Activated CD4-positive, CD25-positive, alpha-beta regulatory T cell treated with anti-CD3 and anti-CD28 coated beads, Interleukin-2, amount 50 U/mL, for 72 hours (primary cell): ENCODE data around the gene MSI1.

ENCODE experiments used
- DNase-seq: peaks from one replicate; pipeline ENCODE4 v3.0.0; 2021

MSI1 gene

GRCh38 chr12:120368789-120369602, at the start of gene MSI1:
TSS of gene MSI1 (minus strand) at chr12:120369164. CDS start at chr12:120369091, 73 bp downstream.
- DNase-seq: no peak

- no peak for DNase-seq
Measured at GRCh38 chr12:120417917-120418580, 49.1 kb upstream of the MSI1 start.

GRCh38 chr12:120416490-120417216, 47.7 kb upstream of the MSI1 start:
- no peak for DNase-seq

GRCh38 chr12:120413901-120414695, 45.1 kb upstream of the MSI1 start:
- DNase-seq: no peak

- no peak for DNase-seq
Measured at GRCh38 chr12:120412421-120412820, 43.5 kb upstream of the MSI1 start.

- DNase-seq: no peak
Measured at GRCh38 chr12:120408771-120409170, 39.8 kb upstream of the MSI1 start.

GRCh38 chr12:120406553-120406952, 37.6 kb upstream of the MSI1 start:
- no peak for DNase-seq

- no peak for DNase-seq
Measured at GRCh38 chr12:120406069-120406468, 37.1 kb upstream of the MSI1 start.

- no peak for DNase-seq
Measured at GRCh38 chr12:120404271-120404670, 35.3 kb upstream of the MSI1 start.

- DNase-seq: no peak
Measured at GRCh38 chr12:120403869-120404268, 34.9 kb upstream of the MSI1 start.

- no peak for DNase-seq
Measured at GRCh38 chr12:120402217-120402616, 33.3 kb upstream of the MSI1 start.

GRCh38 chr12:120399531-120399930, 30.6 kb upstream of the MSI1 start:
- no peak for DNase-seq

- no peak for DNase-seq
Measured at GRCh38 chr12:120397824-120398540, 29.0 kb upstream of the MSI1 start.

- no peak for DNase-seq
Measured at GRCh38 chr12:120394483-120395367, 25.8 kb upstream of the MSI1 start.

GRCh38 chr12:120390540-120391120, 21.7 kb upstream of the MSI1 start:
- no peak for DNase-seq

- no peak for DNase-seq
Measured at GRCh38 chr12:120388691-120389481, 19.9 kb upstream of the MSI1 start.

GRCh38 chr12:120381752-120382419, 12.9 kb upstream of the MSI1 start:
- DNase-seq: no peak

- DNase-seq: no peak
Measured at GRCh38 chr12:120378036-120378435, 9.1 kb upstream of the MSI1 start.

GRCh38 chr12:120377611-120378010, 8.6 kb upstream of the MSI1 start:
- no peak for DNase-seq
